ENCODE data around the gene USP25. TPM values are rescaled to one million over a fixed set of nuclear protein-coding genes. Genes with fewer than 3 reads are reported as not detected.

USP25 gene
- 53.2 and 55.5 TPM in 2 replicates for total RNA-seq
- 70.1 TPM for total RNA-seq (2013)
- 14.2 and 16.0 TPM in 2 replicates for polyA plus RNA-seq
- 34.0 and 37.0 TPM in 2 replicates for polyA minus RNA-seq

GRCh38 chr21:15729674-15730483 is at the start of gene USP25:
TSS of gene USP25 (plus strand) at chr21:15729982. CDS start at chr21:15730394, 412 bp downstream.
- H3K9me3 ChIP-seq (ENCODE audit: control extremely low read depth in 1 of 3, control insufficient read depth in 2 of 3, insufficient read depth in 1 of 3, low read length in 2 of 3), result no peaks in the 10 kb centered on the region
- CTCF ChIA-PET, result no interaction called here
- TF ChIP-seq CTCF (IDR thresholded peaks at IDR 0.05) (no peak), EZH2 (IDR thresholded peaks at IDR 0.05; ENCODE audit: borderline replicate concordance, insufficient read depth, low read depth, low read length, poor library complexity, severe bottlenecking) (no peak)
- under 1% methylated on average over 97 of the region's 123 CpGs for WGBS (ENCODE audit: insufficient coverage)
- H3K79me2 ChIP-seq (ENCODE audit: control insufficient read depth, insufficient read depth, low read length), result peaks cover 43% of the 10 kb centered on the region
- DNase-seq (peak; percentile 92), ATAC-seq (ENCODE audit: low read depth) (peak; percentile 87)
- Mint-ChIP-seq H3K4me3 (peak within 1 kb of the TSS; percentile 95), H3K27me3 (peaks cover 6% of the 10 kb centered on the region), H3K27ac (peak within 1 kb of the TSS; percentile 93), H3K9me3 (ENCODE audit: insufficient read depth) (no peaks in the 10 kb centered on the region), H3K4me1 (peaks cover 36% of the 10 kb centered on the region)
- intact Hi-C loops (cut with micrococcal nuclease), result loop anchor here (2.0 to 10.0 kb wide), 7 partner anchors 47 to 1195 kb away; partner anchors contain the start of gene NRIP1
- no peaks in the 10 kb centered on the region for H3K36me3 ChIP-seq (replicated peaks in 1 of 2; ENCODE audit: control extremely low read depth in 1 of 2, control insufficient read depth in 1 of 2, extremely low read depth in 1 of 2, insufficient read depth in 2 of 2, low read length in 1 of 2)
- H3K4me2 ChIP-seq (replicated peaks; ENCODE audit: low read depth, low read length, poor library complexity, severe bottlenecking), result peak within 1 kb of the TSS; percentile 81
- H3K4me3 ChIP-seq (ENCODE audit: control extremely low read depth in 1 of 5, extremely low read depth in 1 of 5, insufficient read depth in 1 of 5, low read depth in 2 of 5, low read length in 4 of 5), result peak within 1 kb of the TSS; percentile 56 to 96 (median 73)
- peak within 1 kb of the TSS; percentile 80 for H3K9ac ChIP-seq (ENCODE audit: low read length)
- peak within 1 kb of the TSS; percentile 53 to 82 for H3K27ac ChIP-seq (ENCODE audit: low read length in 2 of 2)
- peaks cover 18 to 31% of the 10 kb centered on the region in 2 donors for H3K4me1 ChIP-seq (ENCODE audit: control insufficient read depth in 2 of 2, insufficient read depth in 2 of 2, low read length in 2 of 2)
- no peaks in the 10 kb centered on the region for H3K27me3 ChIP-seq (replicated peaks in 1 of 4; ENCODE audit: control extremely low read depth in 1 of 4, control insufficient read depth in 3 of 4, insufficient read depth in 4 of 4, low read length in 3 of 4)
- peaks cover 11% of the 10 kb centered on the region for H4K20me1 ChIP-seq (ENCODE audit: control insufficient read depth, insufficient read depth, low read length, poor library complexity, severe bottlenecking)
- H2AFZ ChIP-seq (ENCODE audit: insufficient read depth, low read depth, low read length, poor library complexity, severe bottlenecking), result peak within 1 kb of the TSS; percentile 88
- POLR2A ChIA-PET, result no interaction called here

Data from B cell (primary cell).